ENCODE measurements around the gene PCGF5.
"Not testable (repeated sequence)": the region's sequence is repeated elsewhere in the genome, so short reads cannot be mapped to it uniquely, and the experiment has no call there.

Gene PCGF5

DNA sequence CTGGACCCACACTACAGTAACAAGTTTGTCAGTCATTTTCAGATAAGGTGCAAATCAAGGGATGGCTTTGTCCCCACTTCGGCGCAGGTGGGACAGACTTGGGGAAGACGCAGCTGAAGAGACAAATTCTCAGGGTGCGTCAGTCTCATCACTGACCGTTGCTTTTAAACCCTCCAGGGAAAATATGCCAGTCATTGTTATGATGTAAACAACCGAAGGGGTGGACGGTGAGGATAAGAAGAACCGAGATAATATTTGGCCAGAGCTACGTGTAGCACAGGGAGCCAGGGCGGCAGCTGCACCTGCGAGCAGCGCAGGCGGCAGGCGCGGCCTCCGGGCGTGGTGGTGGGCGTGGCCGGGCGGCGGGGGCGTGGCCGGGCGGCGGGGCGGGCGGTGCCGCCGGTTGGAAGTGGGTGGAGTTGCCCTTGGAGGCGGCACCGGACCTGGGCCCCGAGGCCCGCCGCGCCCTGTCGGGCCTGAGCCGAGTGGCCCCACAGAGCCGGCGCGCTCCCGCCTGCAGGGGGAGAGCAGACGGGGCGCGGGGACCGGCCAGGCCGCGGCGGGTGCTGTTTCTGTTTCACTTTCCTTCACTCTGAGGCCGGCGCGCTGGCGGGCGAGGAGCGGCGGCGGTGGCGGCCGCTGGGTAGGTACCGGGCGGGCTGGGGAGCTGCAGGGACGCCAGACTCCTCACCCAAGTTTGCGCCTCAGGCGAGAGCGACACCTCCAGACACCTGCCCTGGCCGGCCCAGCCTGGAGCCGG lies at the start of gene PCGF5:
PCGF5 (plus strand) TSS at position 470 of the 760 bp plus-strand sequence. CDS start 2,209 bp downstream, outside the sequence.
- in situ Hi-C loops (cut with HindIII; ENCODE audit: low pct_ligation_motif_present, low pct_unique_long_range_greater_than_20kb, low sequenced_read_pairs): no loop called here
- DNase-seq: peak; percentile 95

DNA sequence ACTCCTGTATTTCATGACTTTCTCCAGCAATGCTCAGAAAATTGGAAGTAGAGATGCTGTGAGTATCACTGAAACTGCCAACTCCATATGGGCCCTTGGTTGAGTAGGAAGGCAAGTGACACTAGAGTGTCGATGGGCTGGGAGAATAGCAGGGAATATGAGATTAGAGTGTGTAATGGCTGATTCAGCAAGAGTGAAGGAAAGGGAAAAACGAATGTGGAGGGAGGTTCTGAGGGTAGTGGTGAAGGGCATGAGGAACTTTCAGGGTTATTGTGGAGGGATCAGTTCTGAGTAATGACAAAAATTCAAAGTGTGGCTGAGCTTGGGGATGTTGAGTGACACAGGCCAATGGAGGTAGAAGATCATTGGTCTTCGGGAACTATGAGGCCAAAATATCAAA lies 49.0 kb upstream of the PCGF5 start:
- in situ Hi-C loops (cut with HindIII; ENCODE audit: low pct_ligation_motif_present, low pct_unique_long_range_greater_than_20kb, low sequenced_read_pairs): no loop called here
- DNase-seq: no peak

DNA sequence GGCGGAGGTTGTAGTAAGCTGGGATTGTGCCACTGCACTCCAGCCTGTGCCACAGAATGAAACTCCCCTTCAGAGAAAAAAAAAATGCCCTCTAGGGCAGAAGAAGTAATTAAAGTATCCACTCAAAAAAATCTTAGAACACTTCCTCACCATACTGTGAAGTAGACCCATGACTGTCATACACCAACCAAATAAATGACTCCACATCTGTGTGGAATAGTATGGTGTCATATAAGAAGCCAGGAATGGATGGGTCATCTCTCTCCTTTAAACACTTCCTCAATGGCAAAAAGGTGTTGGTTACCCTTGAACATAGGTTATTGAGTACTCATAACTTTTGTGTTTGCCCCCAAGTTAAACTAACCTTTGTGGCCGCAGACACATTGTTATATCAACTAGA lies 48.1 kb upstream of the PCGF5 start:
- in situ Hi-C loops (cut with HindIII; ENCODE audit: low pct_ligation_motif_present, low pct_unique_long_range_greater_than_20kb, low sequenced_read_pairs): no loop called here
- DNase-seq: no peak

GRCh38 chr10:91185239-91185875 lies 35.1 kb upstream of the PCGF5 start:
- DNase-seq: peak; percentile 91
- in situ Hi-C loops (cut with HindIII; ENCODE audit: low pct_ligation_motif_present, low pct_unique_long_range_greater_than_20kb, low sequenced_read_pairs): no loop called here

GRCh38 chr10:91187156-91187555 lies 33.3 kb upstream of the PCGF5 start:
- in situ Hi-C loops (cut with HindIII; ENCODE audit: low pct_ligation_motif_present, low pct_unique_long_range_greater_than_20kb, low sequenced_read_pairs): no loop called here
- DNase-seq: no peak

GRCh38 chr10:91188010-91188409 lies 32.5 kb upstream of the PCGF5 start:
- in situ Hi-C loops (cut with HindIII; ENCODE audit: low pct_ligation_motif_present, low pct_unique_long_range_greater_than_20kb, low sequenced_read_pairs): not testable (repeated sequence)

GRCh38 chr10:91188889-91189288 lies 31.6 kb upstream of the PCGF5 start:
- no peak for DNase-seq
- in situ Hi-C loops (cut with HindIII; ENCODE audit: low pct_ligation_motif_present, low pct_unique_long_range_greater_than_20kb, low sequenced_read_pairs): no loop called here

More at GRCh38 chr10:91188010-91188409, 32.5 kb upstream of the PCGF5 start:
- not testable (repeated sequence) for DNase-seq

GRCh38 chr10:91190388-91190870 lies 30.0 kb upstream of the PCGF5 start:
- DNase-seq: no peak
- in situ Hi-C loops (cut with HindIII; ENCODE audit: low pct_ligation_motif_present, low pct_unique_long_range_greater_than_20kb, low sequenced_read_pairs): no loop called here

DNA sequence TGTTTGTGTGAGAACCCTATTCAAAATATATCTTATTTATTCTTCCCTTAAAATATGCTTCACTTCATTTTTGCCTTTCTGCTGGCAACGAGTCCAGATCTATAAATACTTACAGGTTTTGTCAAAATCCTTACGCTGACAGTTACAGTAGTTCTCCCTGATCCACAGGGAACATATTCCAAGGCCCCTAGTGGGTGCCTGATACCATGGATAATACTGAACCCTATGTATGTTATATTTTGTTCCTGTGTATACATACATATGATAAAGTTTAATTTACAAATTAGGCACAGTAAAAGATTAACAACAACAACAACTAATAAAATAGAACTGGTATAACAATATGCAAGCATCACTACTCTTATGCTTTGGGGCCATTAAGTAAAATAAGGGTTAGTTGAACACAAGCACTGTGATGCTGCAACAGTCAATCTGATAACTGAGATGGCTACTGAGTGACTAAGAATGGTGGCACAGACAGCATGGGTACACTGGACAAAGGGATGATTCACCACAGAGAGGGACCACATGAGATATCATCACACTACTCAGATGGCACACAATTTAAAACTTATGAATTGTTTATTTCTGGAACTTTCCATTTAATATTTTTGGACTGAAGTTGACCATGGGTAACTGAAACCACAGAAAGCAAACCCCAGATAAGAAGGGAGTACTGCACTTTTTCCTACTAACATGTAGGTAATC lies 29.4 kb upstream of the PCGF5 start:
- DNase-seq: no peak
- in situ Hi-C loops (cut with HindIII; ENCODE audit: low pct_ligation_motif_present, low pct_unique_long_range_greater_than_20kb, low sequenced_read_pairs): no loop called here

- no peak for DNase-seq
- in situ Hi-C loops (cut with HindIII; ENCODE audit: low pct_ligation_motif_present, low pct_unique_long_range_greater_than_20kb, low sequenced_read_pairs): no loop called here
Measured at GRCh38 chr10:91191584-91191919, 28.9 kb upstream of the PCGF5 start.

GRCh38 chr10:91194497-91195179 lies 25.8 kb upstream of the PCGF5 start:
- in situ Hi-C loops (cut with HindIII; ENCODE audit: low pct_ligation_motif_present, low pct_unique_long_range_greater_than_20kb, low sequenced_read_pairs): no loop called here
- DNase-seq: no peak

- in situ Hi-C loops (cut with HindIII; ENCODE audit: low pct_ligation_motif_present, low pct_unique_long_range_greater_than_20kb, low sequenced_read_pairs): no loop called here
- no peak for DNase-seq
Measured at GRCh38 chr10:91196268-91197048, 24.0 kb upstream of the PCGF5 start.

DNA sequence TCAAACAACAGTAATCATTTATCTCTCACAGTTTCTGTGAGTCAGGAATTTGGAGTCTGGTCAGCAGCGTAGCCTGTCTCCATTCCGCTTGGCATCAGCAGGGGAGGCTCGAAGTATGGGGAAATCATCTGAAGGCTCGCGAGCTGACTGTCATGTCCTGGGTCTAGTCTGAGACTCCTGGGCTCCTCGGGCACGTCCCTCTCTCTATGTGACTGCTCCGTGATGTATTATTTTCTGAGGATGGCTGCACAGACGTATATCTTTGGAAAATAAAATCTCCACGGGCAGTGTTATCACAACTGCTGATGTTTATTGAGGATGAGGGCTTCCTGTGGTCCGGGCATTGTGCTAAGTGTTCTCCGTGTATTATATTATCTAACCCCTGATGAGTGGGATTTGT lies 23.3 kb upstream of the PCGF5 start:
- in situ Hi-C loops (cut with HindIII; ENCODE audit: low pct_ligation_motif_present, low pct_unique_long_range_greater_than_20kb, low sequenced_read_pairs): no loop called here
- no peak for DNase-seq

DNA sequence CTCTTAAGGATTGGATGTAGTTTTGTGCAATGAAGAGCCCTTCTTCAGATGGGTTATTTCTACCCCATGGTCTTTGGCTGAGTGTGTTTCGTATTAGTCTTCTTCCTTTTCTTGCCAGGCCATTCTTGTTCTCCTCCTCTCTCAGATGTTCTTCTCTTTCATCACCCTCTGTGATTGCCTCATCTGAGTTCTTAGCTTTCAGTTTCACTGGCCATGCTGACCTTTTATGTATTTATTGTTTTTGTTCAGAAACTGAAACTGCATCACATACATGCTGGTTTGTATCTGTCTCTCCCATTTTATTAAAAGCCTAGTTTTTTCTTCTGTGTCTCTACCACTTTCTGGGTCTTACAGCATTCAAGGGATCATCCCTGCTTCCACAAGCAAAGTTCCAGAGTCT lies 21.7 kb upstream of the PCGF5 start:
- no peak for DNase-seq
- in situ Hi-C loops (cut with HindIII; ENCODE audit: low pct_ligation_motif_present, low pct_unique_long_range_greater_than_20kb, low sequenced_read_pairs): no loop called here

DNA sequence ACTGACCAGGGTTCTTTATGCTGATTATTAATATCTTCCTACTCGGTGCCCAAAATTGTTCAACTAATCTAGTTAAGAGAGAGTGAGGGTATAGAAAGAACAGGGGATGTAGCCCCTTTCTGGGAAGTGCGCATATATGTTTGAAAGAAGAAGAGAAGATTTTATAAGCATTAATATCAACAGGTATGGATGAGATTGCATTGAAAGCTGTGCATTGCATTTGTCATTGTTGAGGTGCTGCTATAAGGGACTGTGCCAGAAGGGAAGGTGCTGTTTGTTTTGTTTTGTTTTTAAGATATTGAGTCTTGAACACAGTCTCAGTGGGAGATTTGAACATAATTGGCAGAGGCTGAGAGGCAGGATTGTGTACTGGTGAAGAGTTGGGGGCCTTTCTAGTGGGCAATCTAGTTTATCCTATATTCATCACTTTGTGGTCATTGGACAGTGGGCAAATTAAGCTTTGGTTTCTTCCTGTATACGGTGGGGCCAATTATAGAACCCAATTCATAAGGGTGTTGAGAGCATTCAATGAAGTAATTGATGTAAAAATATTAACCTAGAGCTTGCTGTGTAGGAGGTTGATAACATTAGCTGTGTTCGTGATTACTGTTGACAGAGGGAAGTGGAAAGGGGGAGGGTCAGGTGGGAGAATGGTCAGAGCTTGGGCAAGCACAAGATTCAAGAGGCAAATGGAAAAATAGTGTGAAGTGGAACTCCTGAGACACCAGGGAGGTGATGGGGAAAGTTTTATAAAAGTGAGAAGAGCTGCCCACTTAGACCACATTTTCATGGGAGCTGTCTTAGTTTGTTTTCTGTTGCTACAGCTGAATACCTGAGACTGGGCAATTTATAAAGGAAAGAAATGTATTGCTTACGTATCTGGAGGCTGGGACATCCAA lies 19.9 kb upstream of the PCGF5 start:
- no peak for DNase-seq
- in situ Hi-C loops (cut with HindIII; ENCODE audit: low pct_ligation_motif_present, low pct_unique_long_range_greater_than_20kb, low sequenced_read_pairs): no loop called here

- in situ Hi-C loops (cut with HindIII; ENCODE audit: low pct_ligation_motif_present, low pct_unique_long_range_greater_than_20kb, low sequenced_read_pairs): no loop called here
- no peak for DNase-seq
Measured at GRCh38 chr10:91201213-91201996, 19.1 kb upstream of the PCGF5 start.

DNA sequence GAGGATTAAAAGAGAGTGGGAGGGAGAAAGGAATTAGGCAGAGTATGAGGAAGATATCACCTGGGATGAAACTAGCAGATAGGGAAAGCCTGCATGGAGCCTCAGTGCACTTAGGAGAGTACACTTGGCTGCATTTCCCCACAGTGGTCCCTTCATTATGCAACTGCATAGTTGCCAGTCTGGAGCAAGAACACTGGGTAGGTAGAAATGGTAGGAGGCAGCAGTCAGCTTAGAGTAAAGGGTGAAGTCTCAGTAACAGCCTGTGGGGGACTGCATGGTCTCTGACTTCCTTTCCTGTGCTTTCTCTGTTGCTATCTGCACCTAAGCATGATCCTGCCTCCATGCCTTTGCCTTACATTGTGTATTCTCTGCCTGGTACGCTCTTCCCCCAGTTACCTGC lies 14.0 kb upstream of the PCGF5 start:
- in situ Hi-C loops (cut with HindIII; ENCODE audit: low pct_ligation_motif_present, low pct_unique_long_range_greater_than_20kb, low sequenced_read_pairs): no loop called here

More for the DNA sequence above, 14.0 kb upstream of the PCGF5 start:
- DNase-seq: no peak
